Measurements from ENCODE around the gene KIF5B.
"Not testable (repeated sequence)": the region's sequence is repeated elsewhere in the genome, so short reads cannot be mapped to it uniquely, and the experiment has no call there.

KIF5B gene

DNA sequence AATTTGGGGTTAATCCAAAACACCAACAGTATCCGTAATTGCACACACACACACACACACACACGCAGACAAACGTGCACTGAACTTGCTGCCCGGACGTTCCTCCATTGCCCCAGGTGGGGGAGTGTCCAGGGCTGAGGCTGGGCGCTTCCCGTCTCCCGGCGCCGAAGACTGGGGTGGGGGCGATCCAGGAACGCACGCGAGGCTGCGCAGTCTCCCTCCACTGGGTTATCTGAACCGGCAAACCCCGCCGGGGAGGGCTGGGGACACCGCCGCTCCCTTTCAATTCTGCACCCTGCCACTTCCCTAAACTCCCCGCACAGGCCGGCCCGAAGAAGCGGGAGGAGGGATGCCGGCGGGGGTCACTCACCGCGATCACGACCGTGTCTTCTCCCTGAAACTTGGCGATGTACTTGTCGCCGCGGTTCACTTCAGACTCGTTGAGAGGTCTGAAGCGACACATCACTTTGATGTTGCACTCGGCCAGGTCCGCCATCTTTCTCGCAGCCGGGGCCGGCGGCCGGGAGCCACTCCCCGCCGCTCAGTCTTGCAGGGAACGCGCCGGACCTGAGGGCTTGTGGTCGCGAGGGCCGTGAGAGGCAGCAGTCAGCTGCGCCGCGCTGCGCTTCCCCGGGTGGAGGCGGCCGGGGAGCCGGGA is 618 bp downstream of the KIF5B start:
- Histone ChIP-seq H3K4me1 (ENCODE audit: control insufficient read depth, insufficient read depth, low read length) (peaks cover 35% of the 10 kb centered on the region), H3K9ac (ENCODE audit: low read length) (peak overlapping the region; percentile 99), H3K36me3 (ENCODE audit: control insufficient read depth, insufficient read depth, low read length, severe bottlenecking) (no peaks in the 10 kb centered on the region), H3K27me3 (replicated peaks; ENCODE audit: control insufficient read depth, insufficient read depth, low read length) (no peaks in the 10 kb centered on the region), H3K9me3 (ENCODE audit: control insufficient read depth, low read length) (no peaks in the 10 kb centered on the region), H3K4me3 (ENCODE audit: low read length) (peak overlapping the region; percentile 100)
- DNase-seq (ENCODE audit: low read depth): peak; percentile 81

DNA sequence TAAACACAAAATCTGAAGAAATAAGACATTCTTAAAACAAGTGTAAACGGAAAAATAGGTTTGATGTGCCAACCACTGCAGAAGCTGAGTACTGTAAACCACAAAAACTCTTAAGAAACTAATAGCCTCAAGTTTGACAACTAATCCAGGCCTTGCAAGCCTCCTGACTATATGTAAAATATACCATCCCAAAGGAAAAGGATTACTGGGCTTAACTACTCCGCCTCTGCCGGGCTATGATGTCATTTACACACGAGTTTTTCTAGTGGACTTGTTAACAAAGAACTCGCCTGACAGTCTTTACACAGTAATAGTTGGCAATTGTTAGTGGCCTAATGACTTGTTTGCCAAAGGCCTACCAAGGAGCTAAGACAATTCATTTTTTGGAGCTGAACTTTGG is 2.1 kb downstream of the KIF5B start:
- Histone ChIP-seq H3K9me3 (ENCODE audit: control insufficient read depth, low read length) (no peaks in the 10 kb centered on the region), H3K9ac (ENCODE audit: low read length) (peak overlapping the region; percentile 99), H3K36me3 (ENCODE audit: control insufficient read depth, insufficient read depth, low read length, severe bottlenecking) (peaks cover 6% of the 10 kb centered on the region), H3K4me3 (ENCODE audit: low read length) (peak overlapping the region; percentile 100), H3K27me3 (replicated peaks; ENCODE audit: control insufficient read depth, insufficient read depth, low read length) (no peaks in the 10 kb centered on the region), H3K4me1 (ENCODE audit: control insufficient read depth, insufficient read depth, low read length) (peaks cover 47% of the 10 kb centered on the region)
- peak; percentile 74 for DNase-seq (ENCODE audit: low read depth)

DNA sequence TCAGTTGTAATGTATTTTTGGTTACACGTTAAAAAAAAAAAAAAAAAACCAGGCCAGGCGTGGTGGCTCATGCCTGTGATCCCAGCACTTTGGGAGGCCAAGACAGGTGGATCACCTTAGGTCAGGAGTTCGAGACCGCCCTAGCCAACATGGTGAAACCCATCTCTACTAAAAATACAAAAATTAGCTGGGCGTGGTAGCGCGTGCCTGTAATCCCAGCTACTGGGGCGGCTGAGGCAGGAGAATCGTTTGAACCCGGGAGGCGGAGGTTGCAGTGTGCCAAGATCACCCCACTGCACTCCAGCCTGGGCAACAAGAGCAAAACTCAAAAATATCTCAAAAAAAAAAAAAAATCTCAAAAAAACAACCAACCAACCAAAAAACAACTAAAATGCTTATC is 2.8 kb downstream of the KIF5B start:
- H3K9ac ChIP-seq (ENCODE audit: low read length): peak overlapping the region; percentile 99
- peaks cover 52% of the 10 kb centered on the region for H3K4me1 ChIP-seq (ENCODE audit: control insufficient read depth, insufficient read depth, low read length)
- not testable (repeated sequence) for DNase-seq (ENCODE audit: low read depth); H3K9me3 ChIP-seq (ENCODE audit: control insufficient read depth, low read length); H3K27me3 ChIP-seq (replicated peaks; ENCODE audit: control insufficient read depth, insufficient read depth, low read length); H3K36me3 ChIP-seq (ENCODE audit: control insufficient read depth, insufficient read depth, low read length, severe bottlenecking)
- peak overlapping the region; percentile 100 for H3K4me3 ChIP-seq (ENCODE audit: low read length)

DNA sequence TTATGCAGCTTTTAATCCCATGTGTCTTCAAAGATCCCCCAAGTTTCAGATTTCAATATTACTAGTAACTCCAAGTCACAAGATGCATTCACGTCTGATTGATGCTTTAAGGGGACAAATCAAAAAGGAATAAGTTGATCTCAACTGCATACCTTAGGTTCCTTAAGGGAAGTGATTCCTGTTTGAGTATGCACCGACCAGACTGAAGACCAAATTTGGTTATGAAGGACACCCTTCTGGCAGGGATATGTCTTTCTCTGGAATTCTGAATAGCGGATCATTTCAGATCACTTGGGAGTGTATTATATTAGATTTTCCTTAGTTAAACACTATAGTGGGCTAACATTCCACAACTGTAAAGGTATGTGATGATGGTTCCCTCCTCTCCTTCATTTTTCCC is 4.3 kb downstream of the KIF5B start:
- H3K9me3 ChIP-seq (ENCODE audit: control insufficient read depth, low read length): no peaks in the 10 kb centered on the region
- DNase-seq (ENCODE audit: low read depth): no peak
- peak overlapping the region; percentile 99 for H3K9ac ChIP-seq (ENCODE audit: low read length)
- H3K4me3 ChIP-seq (ENCODE audit: low read length): peak overlapping the region; percentile 100
- H3K27me3 ChIP-seq (replicated peaks; ENCODE audit: control insufficient read depth, insufficient read depth, low read length): no peaks in the 10 kb centered on the region
- H3K36me3 ChIP-seq (ENCODE audit: control insufficient read depth, insufficient read depth, low read length, severe bottlenecking): peaks cover 19% of the 10 kb centered on the region
- H3K4me1 ChIP-seq (ENCODE audit: control insufficient read depth, insufficient read depth, low read length): peaks cover 53% of the 10 kb centered on the region

DNA sequence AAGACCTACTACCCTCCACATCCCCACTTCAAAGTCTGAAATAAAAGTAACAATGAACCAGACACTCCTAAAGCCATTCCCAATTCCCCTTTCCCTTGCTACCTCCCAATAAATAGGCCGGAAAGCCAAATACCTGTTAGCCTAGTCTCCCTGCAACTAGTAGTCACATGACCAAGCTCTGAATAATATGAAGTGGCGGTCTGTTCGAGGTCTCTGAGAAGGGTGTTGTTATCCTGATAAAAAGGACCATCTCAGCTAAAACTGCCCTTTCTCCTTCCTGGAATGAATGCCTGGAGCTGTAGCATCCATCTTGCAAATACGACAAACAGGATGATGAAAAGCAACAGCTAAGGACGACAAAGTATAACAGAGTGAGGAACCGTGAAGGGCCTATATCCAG is 6.0 kb downstream of the KIF5B start:
- Histone ChIP-seq H3K9ac (ENCODE audit: low read length) (peak overlapping the region; percentile 9), H3K4me1 (ENCODE audit: control insufficient read depth, insufficient read depth, low read length) (peaks cover 57% of the 10 kb centered on the region), H3K9me3 (ENCODE audit: control insufficient read depth, low read length) (no peaks in the 10 kb centered on the region), H3K4me3 (ENCODE audit: low read length) (no peak overlapping the region), H3K27me3 (replicated peaks; ENCODE audit: control insufficient read depth, insufficient read depth, low read length) (no peaks in the 10 kb centered on the region), H3K36me3 (ENCODE audit: control insufficient read depth, insufficient read depth, low read length, severe bottlenecking) (peaks cover 36% of the 10 kb centered on the region)
- no peak for DNase-seq (ENCODE audit: low read depth)

DNA sequence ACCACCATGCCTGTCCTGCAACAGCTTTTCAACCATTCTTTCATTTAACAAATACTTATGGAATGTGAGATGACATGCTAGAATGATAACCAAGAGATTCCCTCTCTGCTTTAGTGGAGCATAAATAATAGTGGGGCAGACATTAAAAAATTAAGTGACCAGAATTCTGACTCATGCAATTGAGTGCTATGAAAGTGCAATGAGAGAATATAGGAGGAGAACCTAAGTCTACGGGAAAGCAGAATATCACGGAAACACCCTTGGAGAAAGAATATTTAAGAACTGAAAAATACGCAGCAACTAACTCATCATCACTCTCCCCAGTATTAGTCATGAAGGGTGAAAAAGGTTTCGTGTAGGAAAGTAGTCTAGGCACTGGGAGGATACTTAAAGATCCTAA is 7.1 kb downstream of the KIF5B start:
- Histone ChIP-seq H3K4me1 (ENCODE audit: control insufficient read depth, insufficient read depth, low read length) (peaks cover 57% of the 10 kb centered on the region), H3K4me3 (ENCODE audit: low read length) (no peak overlapping the region), H3K9me3 (ENCODE audit: control insufficient read depth, low read length) (no peaks in the 10 kb centered on the region), H3K27me3 (replicated peaks; ENCODE audit: control insufficient read depth, insufficient read depth, low read length) (no peaks in the 10 kb centered on the region), H3K9ac (ENCODE audit: low read length) (no peak overlapping the region), H3K36me3 (ENCODE audit: control insufficient read depth, insufficient read depth, low read length, severe bottlenecking) (peaks cover 47% of the 10 kb centered on the region)
- DNase-seq (ENCODE audit: low read depth): peak; percentile 20

DNA sequence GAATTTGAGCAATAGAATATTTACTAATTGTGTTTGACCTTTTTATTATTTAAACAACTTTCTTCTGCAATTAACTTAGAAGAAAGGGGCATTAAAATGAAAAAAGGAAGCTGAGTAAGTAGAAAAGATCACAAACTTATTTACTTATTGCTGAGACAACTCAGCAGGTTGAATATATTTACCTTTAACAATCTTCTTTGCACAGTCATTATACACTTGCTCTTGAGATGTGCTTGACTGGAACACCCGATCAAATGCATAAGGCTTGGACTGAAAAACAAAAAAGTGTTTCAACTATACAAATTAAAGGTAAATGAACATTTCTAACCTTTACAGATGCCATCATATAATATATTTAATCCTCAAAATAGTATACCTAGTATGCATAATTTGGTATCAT is 7.9 kb downstream of the KIF5B start:
- Histone ChIP-seq H3K36me3 (ENCODE audit: control insufficient read depth, insufficient read depth, low read length, severe bottlenecking) (peaks cover 55% of the 10 kb centered on the region), H3K4me1 (ENCODE audit: control insufficient read depth, insufficient read depth, low read length) (peaks cover 56% of the 10 kb centered on the region), H3K9me3 (ENCODE audit: control insufficient read depth, low read length) (no peaks in the 10 kb centered on the region), H3K9ac (ENCODE audit: low read length) (no peak overlapping the region), H3K27me3 (replicated peaks; ENCODE audit: control insufficient read depth, insufficient read depth, low read length) (no peaks in the 10 kb centered on the region), H3K4me3 (ENCODE audit: low read length) (no peak overlapping the region)
- DNase-seq (ENCODE audit: low read depth): no peak

DNA sequence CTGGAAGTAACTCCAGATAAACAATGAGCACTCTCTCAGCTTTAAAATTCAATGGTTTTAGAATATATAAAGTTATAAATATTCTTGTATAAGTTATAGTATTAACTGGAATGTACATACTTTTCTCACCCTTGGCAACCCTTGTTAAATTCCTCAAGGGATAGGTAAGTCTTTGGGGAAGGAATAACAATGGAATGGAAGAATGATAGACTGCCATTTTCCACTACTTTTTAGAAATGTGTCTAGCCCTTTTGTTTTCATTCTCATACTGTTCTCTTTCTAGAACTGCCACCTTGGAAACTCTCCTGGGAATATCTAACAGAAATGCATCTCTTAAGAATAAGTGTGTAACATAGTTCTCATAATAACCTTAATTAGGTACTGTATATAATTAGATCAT is 8.3 kb downstream of the KIF5B start:
- H3K36me3 ChIP-seq (ENCODE audit: control insufficient read depth, insufficient read depth, low read length, severe bottlenecking): peaks cover 57% of the 10 kb centered on the region
- no peaks in the 10 kb centered on the region for H3K9me3 ChIP-seq (ENCODE audit: control insufficient read depth, low read length)
- no peak overlapping the region for H3K9ac ChIP-seq (ENCODE audit: low read length)
- DNase-seq (ENCODE audit: low read depth): no peak
- H3K4me3 ChIP-seq (ENCODE audit: low read length): no peak overlapping the region
- no peaks in the 10 kb centered on the region for H3K27me3 ChIP-seq (replicated peaks; ENCODE audit: control insufficient read depth, insufficient read depth, low read length)
- peaks cover 52% of the 10 kb centered on the region for H3K4me1 ChIP-seq (ENCODE audit: control insufficient read depth, insufficient read depth, low read length)

DNA sequence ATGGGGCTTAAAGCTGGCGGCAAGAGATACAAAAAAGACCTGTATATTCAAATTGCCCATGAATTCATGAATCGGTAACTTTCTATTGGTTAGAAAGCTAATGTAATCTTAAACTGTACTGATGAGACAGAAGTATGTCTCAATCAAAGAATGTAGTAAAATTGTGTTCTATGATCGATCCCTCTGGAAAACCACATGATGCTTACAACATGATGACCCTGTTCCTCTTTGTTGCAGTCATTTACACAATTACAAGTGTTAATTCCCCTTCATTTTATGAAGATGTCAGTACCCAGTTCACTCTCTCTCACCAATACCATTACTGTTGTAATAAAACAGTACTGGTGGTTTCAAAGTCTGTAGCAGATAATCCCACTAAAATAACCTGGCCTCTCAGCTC is 10.1 kb downstream of the KIF5B start:
- Histone ChIP-seq H3K9ac (ENCODE audit: low read length) (no peak overlapping the region), H3K27me3 (replicated peaks; ENCODE audit: control insufficient read depth, insufficient read depth, low read length) (no peaks in the 10 kb centered on the region), H3K36me3 (ENCODE audit: control insufficient read depth, insufficient read depth, low read length, severe bottlenecking) (peaks cover 62% of the 10 kb centered on the region), H3K9me3 (ENCODE audit: control insufficient read depth, low read length) (no peaks in the 10 kb centered on the region), H3K4me1 (ENCODE audit: control insufficient read depth, insufficient read depth, low read length) (peaks cover 50% of the 10 kb centered on the region), H3K4me3 (ENCODE audit: low read length) (no peak overlapping the region)
- DNase-seq (ENCODE audit: low read depth): no peak

DNA sequence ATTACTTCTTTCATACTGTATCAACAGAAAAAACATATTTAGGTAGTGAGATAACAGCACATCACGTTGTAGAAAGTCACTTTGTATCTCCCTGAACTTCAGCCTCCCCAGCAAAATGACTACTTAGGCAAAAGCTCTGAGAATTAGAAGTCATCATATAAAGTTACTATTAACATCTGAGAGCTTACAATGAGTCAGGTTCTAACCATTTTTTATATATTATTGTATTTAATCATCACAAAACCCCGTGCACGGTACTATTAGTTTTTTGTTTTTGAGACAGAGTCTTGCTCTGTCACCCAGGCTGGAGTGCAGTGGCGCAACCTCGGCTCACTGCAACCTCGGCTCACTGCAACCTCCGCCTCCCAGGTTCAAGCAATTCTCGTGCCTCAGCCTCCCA is 13.5 kb downstream of the KIF5B start:
- DNase-seq (ENCODE audit: low read depth): peak; percentile 61
- H3K4me3 ChIP-seq (ENCODE audit: low read length); H3K27me3 ChIP-seq (replicated peaks; ENCODE audit: control insufficient read depth, insufficient read depth, low read length); H3K9me3 ChIP-seq (ENCODE audit: control insufficient read depth, low read length): not testable (repeated sequence)
- Histone ChIP-seq H3K4me1 (ENCODE audit: control insufficient read depth, insufficient read depth, low read length) (peaks cover 40% of the 10 kb centered on the region), H3K36me3 (ENCODE audit: control insufficient read depth, insufficient read depth, low read length, severe bottlenecking) (peaks cover 77% of the 10 kb centered on the region), H3K9ac (ENCODE audit: low read length) (peak overlapping the region; percentile 23)

DNA sequence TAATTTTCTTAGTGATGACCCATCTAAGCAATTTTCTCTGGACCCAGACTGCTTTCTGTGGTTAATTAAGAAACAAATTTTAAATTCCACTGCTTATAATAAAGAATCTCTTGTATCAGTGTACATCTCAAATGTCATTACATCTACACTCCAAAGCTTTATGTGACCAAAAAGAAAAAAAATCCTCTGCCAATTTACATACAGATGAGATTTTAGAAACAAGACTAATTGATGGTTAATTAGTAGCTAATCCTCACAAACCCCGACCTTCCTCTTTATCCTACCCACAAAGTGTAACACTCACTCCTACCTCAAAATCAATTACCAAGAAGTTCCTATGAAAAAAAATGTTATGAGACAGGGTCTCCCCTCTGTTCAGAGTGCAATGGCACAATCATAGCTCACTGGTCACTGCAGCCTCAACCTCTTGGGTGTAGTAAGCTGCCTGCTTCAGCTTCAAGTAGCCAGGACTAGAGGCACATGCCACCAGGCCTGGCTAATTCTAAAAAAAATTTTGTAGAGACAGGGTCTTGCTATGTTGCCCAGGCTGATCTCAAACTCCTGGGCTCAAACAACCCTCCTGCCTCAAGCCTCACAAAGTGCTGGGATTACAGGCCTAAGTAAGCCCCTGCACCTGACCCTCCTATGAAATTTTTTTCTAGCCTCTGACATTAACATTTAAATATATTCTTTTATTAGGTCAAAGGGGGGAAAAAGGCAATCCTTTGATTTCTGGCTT is 14.8 kb downstream of the KIF5B start:
- DNase-seq (ENCODE audit: low read depth): no peak
- no peaks in the 10 kb centered on the region for H3K9me3 ChIP-seq (ENCODE audit: control insufficient read depth, low read length)
- H3K4me1 ChIP-seq (ENCODE audit: control insufficient read depth, insufficient read depth, low read length): peaks cover 39% of the 10 kb centered on the region
- peaks cover 77% of the 10 kb centered on the region for H3K36me3 ChIP-seq (ENCODE audit: control insufficient read depth, insufficient read depth, low read length, severe bottlenecking)
- H3K4me3 ChIP-seq (ENCODE audit: low read length): no peak overlapping the region
- no peak overlapping the region for H3K9ac ChIP-seq (ENCODE audit: low read length)
- no peaks in the 10 kb centered on the region for H3K27me3 ChIP-seq (replicated peaks; ENCODE audit: control insufficient read depth, insufficient read depth, low read length)

All from adipocyte (in vitro differentiated cells).